SK-N-SH treated with all-trans-retinoic acid at 6 μM for 48 hours (cell line): ENCODE results near the gene SLC22A9.

Source experiments
- ATAC-seq: fragments of 200-7000 bp; cut with Tn5 transposase; 3 replicates; pipeline ENCODE4 v1.9.1; 2020; ENCODE audit warnings: mild to moderate bottlenecking, moderate library complexity
- ARNTL ChIP-seq: fragments of 450-650 bp; formaldehyde crosslinking; IDR thresholded peaks from 2 replicates; pipeline ENCODE4 v1.5.0; 2020; ENCODE audit warnings: low read depth, mild to moderate bottlenecking, moderate library complexity, borderline replicate concordance
- BACH2 ChIP-seq: fragments of 250-450 bp; sonication (Bioruptor Pico); IDR thresholded peaks from 2 replicates; pipeline ENCODE4 v1.9.0; 2021; ENCODE audit warnings: mild to moderate bottlenecking, borderline replicate concordance
- CSDC2 ChIP-seq: fragments of 250-450 bp; sonication (Bioruptor Pico); IDR thresholded peaks from 2 replicates; pipeline ENCODE4 v1.5.0; 2020; ENCODE audit warnings: mild to moderate bottlenecking, moderate library complexity
- ESRRG ChIP-seq: fragments of 250-450 bp; sonication (Bioruptor Pico); IDR thresholded peaks from 2 replicates; pipeline ENCODE4 v1.6.1; 2021; ENCODE audit warnings: mild to moderate bottlenecking
- GLIS3 ChIP-seq: fragments of 250-450 bp; sonication (Bioruptor Pico); IDR thresholded peaks from 2 replicates; pipeline ENCODE4 v1.5.0; 2020; ENCODE audit warnings: mild to moderate bottlenecking, moderate library complexity
- ISL1 ChIP-seq: fragments of 250-450 bp; sonication (Bioruptor Pico); IDR thresholded peaks from 2 replicates; pipeline ENCODE4 v2.1.2; 2022; ENCODE audit warnings: mild to moderate bottlenecking, moderate library complexity
- OSR1 ChIP-seq: fragments of 250-450 bp; sonication (Bioruptor Pico); IDR thresholded peaks from 2 replicates; pipeline ENCODE4 v1.8.0; 2022; ENCODE audit warnings: moderate library complexity, mild to moderate bottlenecking, inconsistent platforms
- SNAI2 ChIP-seq: fragments of 250-450 bp; sonication (Bioruptor Pico); IDR thresholded peaks from 2 replicates; pipeline ENCODE4 v1.5.0; 2020; ENCODE audit warnings: mild to moderate bottlenecking, moderate library complexity
- TOX ChIP-seq: fragments of 250-450 bp; sonication (Bioruptor Pico); IDR thresholded peaks from 2 replicates; pipeline ENCODE4 v1.8.0; 2021; ENCODE audit warnings: mild to moderate bottlenecking, moderate library complexity, borderline replicate concordance
- ZC3H10 ChIP-seq: fragments of 250-450 bp; sonication (Bioruptor Pico); IDR thresholded peaks from 2 replicates; pipeline ENCODE4 v1.5.1; 2021; ENCODE audit warnings: mild to moderate bottlenecking, moderate library complexity
- ZFP3 ChIP-seq: fragments of 250-450 bp; sonication (Bioruptor Pico); IDR thresholded peaks from 2 replicates; pipeline ENCODE4 v1.5.0; 2020; ENCODE audit warnings: mild to moderate bottlenecking, moderate library complexity
- ZFP30 ChIP-seq: fragments of 450-650 bp; formaldehyde crosslinking; IDR thresholded peaks from 2 replicates; pipeline ENCODE4 v1.5.0; 2022; ENCODE audit warnings: mild to moderate bottlenecking, moderate library complexity
- ZNF565 ChIP-seq: fragments of 450-650 bp; formaldehyde crosslinking; conservative IDR thresholded peaks from 2 replicates; pipeline ENCODE4 v1.5.0; 2020; ENCODE audit warnings: low read depth, mild to moderate bottlenecking, moderate library complexity
- ZNF70 ChIP-seq: fragments of 450-650 bp; formaldehyde crosslinking; IDR thresholded peaks from 2 replicates; pipeline ENCODE4 v1.5.0; 2020; ENCODE audit warnings: mild to moderate bottlenecking, moderate library complexity
- ZNF8 ChIP-seq: fragments of 450-650 bp; formaldehyde crosslinking; IDR thresholded peaks from 2 replicates; pipeline ENCODE4 v1.5.0; 2020; ENCODE audit warnings: mild to moderate bottlenecking, moderate library complexity
- TF ChIP-seq, protein P1 (sequence below): fragments of 250-450 bp; sonication (Bioruptor Pico); IDR thresholded peaks from 2 replicates; pipeline ENCODE4 v1.5.1; 2020; ENCODE audit warnings: low read depth, mild to moderate bottlenecking, moderate library complexity
- TF ChIP-seq, protein P2 (sequence below): fragments of 250-450 bp; sonication (Bioruptor Pico); IDR thresholded peaks from 2 replicates; pipeline ENCODE4 v1.8.0; 2021; ENCODE audit warnings: low read depth, mild to moderate bottlenecking, moderate library complexity, borderline replicate concordance
- TF ChIP-seq, protein P3 (sequence below): fragments of 250-450 bp; sonication (Bioruptor Pico); IDR thresholded peaks from 2 replicates; pipeline ENCODE4 v1.8.0; 2020; ENCODE audit warnings: mild to moderate bottlenecking, moderate library complexity, borderline replicate concordance
- TF ChIP-seq, protein P4 (sequence below): fragments of 250-450 bp; sonication (Bioruptor Pico); IDR thresholded peaks from 2 replicates; pipeline ENCODE4 v1.5.1; 2021; ENCODE audit warnings: mild to moderate bottlenecking, moderate library complexity

The SLC22A9 gene

DNA sequence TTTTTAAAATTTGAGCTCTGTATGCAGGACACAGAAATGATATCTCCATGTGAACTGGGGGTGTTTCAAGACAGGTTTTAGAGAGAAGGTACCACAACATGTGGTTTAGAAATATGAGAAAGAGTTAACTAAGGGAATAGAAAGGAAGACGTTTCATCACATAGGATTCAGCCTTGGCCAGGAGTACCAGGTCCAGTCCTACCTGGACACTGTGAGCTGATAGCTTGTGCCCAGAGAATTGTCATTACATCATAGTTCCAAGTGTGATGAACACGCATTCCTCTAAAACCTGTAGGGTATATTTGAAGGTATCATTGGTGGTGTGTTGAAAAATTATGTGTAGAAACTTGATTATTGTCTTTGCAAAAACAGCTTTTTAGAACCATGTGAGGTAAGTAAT lies 1.8 kb downstream of the SLC22A9 start:
- TF ChIP-seq, protein P1, sequence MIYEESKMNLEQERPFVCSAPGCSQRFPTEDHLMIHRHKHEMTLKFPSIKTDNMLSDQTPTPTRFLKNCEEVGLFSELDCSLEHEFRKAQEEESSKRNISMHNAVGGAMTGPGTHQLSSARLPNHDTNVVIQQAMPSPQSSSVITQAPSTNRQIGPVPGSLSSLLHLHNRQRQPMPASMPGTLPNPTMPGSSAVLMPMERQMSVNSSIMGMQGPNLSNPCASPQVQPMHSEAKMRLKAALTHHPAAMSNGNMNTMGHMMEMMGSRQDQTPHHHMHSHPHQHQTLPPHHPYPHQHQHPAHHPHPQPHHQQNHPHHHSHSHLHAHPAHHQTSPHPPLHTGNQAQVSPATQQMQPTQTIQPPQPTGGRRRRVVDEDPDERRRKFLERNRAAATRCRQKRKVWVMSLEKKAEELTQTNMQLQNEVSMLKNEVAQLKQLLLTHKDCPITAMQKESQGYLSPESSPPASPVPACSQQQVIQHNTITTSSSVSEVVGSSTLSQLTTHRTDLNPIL (CRISPR knock-in tag) = no peak
- no peak for TF ChIP-seq OSR1 (CRISPR knock-in tag)
- no peak for TF ChIP-seq CSDC2 (CRISPR knock-in tag)
- TF ChIP-seq ZNF8 (CRISPR knock-in tag) = no peak
- TF ChIP-seq, protein P2, sequence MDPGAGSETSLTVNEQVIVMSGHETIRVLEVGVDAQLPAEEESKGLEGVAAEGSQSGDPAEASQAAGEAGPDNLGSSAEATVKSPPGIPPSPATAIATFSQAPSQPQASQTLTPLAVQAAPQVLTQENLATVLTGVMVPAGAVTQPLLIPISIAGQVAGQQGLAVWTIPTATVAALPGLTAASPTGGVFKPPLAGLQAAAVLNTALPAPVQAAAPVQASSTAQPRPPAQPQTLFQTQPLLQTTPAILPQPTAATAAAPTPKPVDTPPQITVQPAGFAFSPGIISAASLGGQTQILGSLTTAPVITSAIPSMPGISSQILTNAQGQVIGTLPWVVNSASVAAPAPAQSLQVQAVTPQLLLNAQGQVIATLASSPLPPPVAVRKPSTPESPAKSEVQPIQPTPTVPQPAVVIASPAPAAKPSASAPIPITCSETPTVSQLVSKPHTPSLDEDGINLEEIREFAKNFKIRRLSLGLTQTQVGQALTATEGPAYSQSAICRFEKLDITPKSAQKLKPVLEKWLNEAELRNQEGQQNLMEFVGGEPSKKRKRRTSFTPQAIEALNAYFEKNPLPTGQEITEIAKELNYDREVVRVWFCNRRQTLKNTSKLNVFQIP = no peak
- no peak for TF ChIP-seq BACH2 (CRISPR knock-in tag)
- no peak for TF ChIP-seq ZNF70 (CRISPR knock-in tag)
- no peak for TF ChIP-seq ZNF565 (CRISPR knock-in tag)
- no peak for TF ChIP-seq ZFP30 (CRISPR knock-in tag)
- TF ChIP-seq ZFP3 (CRISPR knock-in tag) = no peak
- TF ChIP-seq, protein P3, sequence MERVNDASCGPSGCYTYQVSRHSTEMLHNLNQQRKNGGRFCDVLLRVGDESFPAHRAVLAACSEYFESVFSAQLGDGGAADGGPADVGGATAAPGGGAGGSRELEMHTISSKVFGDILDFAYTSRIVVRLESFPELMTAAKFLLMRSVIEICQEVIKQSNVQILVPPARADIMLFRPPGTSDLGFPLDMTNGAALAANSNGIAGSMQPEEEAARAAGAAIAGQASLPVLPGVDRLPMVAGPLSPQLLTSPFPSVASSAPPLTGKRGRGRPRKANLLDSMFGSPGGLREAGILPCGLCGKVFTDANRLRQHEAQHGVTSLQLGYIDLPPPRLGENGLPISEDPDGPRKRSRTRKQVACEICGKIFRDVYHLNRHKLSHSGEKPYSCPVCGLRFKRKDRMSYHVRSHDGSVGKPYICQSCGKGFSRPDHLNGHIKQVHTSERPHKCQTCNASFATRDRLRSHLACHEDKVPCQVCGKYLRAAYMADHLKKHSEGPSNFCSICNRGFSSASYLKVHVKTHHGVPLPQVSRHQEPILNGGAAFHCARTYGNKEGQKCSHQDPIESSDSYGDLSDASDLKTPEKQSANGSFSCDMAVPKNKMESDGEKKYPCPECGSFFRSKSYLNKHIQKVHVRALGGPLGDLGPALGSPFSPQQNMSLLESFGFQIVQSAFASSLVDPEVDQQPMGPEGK (CRISPR knock-in tag) = no peak
- no peak for TF ChIP-seq TOX (CRISPR knock-in tag)
- TF ChIP-seq ISL1 (CRISPR knock-in tag) = no peak
- TF ChIP-seq, protein P4, sequence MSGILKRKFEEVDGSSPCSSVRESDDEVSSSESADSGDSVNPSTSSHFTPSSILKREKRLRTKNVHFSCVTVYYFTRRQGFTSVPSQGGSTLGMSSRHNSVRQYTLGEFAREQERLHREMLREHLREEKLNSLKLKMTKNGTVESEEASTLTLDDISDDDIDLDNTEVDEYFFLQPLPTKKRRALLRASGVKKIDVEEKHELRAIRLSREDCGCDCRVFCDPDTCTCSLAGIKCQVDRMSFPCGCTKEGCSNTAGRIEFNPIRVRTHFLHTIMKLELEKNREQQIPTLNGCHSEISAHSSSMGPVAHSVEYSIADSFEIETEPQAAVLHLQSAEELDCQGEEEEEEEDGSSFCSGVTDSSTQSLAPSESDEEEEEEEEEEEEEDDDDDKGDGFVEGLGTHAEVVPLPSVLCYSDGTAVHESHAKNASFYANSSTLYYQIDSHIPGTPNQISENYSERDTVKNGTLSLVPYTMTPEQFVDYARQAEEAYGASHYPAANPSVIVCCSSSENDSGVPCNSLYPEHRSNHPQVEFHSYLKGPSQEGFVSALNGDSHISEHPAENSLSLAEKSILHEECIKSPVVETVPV = no peak
- ATAC-seq = no peak

DNA sequence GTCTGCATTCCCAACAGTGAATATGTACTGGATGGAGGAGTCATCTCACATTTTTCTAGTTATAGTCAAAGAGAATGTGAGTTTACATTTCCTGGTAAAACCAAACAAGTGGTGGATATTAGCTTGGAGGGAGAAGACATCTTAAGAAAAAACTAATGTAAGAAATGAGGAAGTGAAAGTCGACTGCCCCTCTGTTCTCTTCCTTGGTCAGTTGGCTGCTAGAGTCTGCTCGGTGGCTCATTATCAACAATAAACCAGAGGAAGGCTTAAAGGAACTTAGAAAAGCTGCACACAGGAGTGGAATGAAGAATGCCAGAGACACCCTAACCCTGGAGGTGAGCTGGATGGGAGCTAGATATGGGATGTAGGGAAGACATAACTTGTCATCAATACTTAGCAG lies 5.8 kb downstream of the SLC22A9 start:
- ATAC-seq = no peak
- TF ChIP-seq CSDC2 (CRISPR knock-in tag) (no peak), TOX (CRISPR knock-in tag) (no peak), ZFP30 (CRISPR knock-in tag) (no peak), SNAI2 (CRISPR knock-in tag) (no peak)
- TF ChIP-seq, protein P2 = no peak
- TF ChIP-seq, all 23 proteins: peak for 0

DNA sequence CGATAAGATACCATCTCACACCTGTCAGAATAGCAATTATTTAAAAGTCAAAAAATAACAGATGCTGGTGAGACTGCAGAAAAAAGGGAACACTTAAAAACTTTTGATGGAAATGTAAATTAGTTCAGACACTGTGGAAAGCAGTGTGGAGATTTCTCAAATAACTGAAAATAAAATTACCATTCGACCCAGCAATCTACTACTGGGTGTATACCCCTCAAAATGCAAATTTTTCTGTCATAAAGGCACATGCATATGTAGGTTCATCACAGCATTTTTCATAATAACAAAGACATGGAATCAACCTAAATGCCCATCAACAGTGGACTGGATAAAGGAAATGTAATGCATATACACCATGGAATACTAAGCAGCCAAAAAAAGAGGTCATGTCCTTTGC lies 10.5 kb downstream of the SLC22A9 start:
- TF ChIP-seq ZC3H10 (CRISPR knock-in tag) (no peak), ZNF8 (CRISPR knock-in tag) (no peak), ESRRG (CRISPR knock-in tag) (no peak), GLIS3 (CRISPR knock-in tag) (no peak), ZNF565 (CRISPR knock-in tag) (no peak), TOX (CRISPR knock-in tag) (no peak)
- TF ChIP-seq, protein P2 = no peak
- ATAC-seq = no peak

DNA sequence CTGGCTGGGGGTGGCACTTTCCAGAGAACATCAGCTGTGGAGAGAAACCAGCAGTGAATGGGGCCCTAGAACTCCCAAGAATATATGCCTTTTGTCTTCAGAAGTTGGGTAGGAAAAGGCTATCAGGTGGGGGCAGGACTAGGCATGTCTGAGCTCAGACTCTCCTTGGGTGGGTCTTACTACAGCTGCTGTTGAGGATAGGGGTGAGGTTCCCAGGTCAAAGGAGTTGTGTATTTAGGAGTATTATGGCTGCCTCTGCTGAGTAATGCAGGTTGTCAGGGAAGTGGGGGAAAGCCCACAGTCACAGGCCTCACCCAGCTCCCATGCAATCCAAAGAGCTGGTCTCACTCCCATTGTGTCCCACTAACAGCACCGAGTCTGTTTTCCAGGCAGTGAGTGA lies 26.1 kb downstream of the SLC22A9 start:
- ATAC-seq = no peak
- TF ChIP-seq, protein P2 = no peak
- TF ChIP-seq ZC3H10 (CRISPR knock-in tag) (no peak), ZFP3 (CRISPR knock-in tag) (no peak), ZNF70 (CRISPR knock-in tag) (no peak), ESRRG (CRISPR knock-in tag) (no peak), ARNTL (CRISPR knock-in tag) (no peak)
- TF ChIP-seq, protein P3 (CRISPR knock-in tag) = no peak
